Right lung (tissue), 5 donors: Measurements from ENCODE around the gene ITGA5. TPM values are rescaled to one million over a fixed set of nuclear protein-coding genes. Genes with fewer than 3 reads are reported as not detected.

Experiments
- DNase-seq, 2 donors: peaks; one replicate each; pipeline ENCODE4 v3.0.0-alpha.2; 2013
- polyA plus RNA-seq, 5 donors: library from polyadenylated mRNA; unstranded; fragments of 120-200 nt; gene quantifications; one replicate each; pipeline versions ENCODE4 v1.2.1 to v1.2.3, GENCODE V29; 2013; ENCODE audit warnings: inconsistent platforms in 1 of 5, low replicate concordance in 1 of 5; ENCODE audit not compliant: insufficient read length in 5 of 5, insufficient read depth in 1 of 5

Gene ITGA5
- polyA plus RNA-seq, 5 donors, result 58.0 to 62.7 (median 62.3) TPM

- no peak for DNase-seq
These were observed 6.3 kb downstream of the ITGA5 start for GRCh38 chr12:54412786-54413185.

- DNase-seq, result no peak
These were observed 6.7 kb downstream of the ITGA5 start for GRCh38 chr12:54412348-54412747.

- no peak for DNase-seq
These were observed 7.5 kb downstream of the ITGA5 start for GRCh38 chr12:54411391-54412241.

GRCh38 chr12:54409267-54409666 lies 9.8 kb downstream of the ITGA5 start:
- no peak for DNase-seq

GRCh38 chr12:54407183-54407905 lies 11.7 kb downstream of the ITGA5 start:
- DNase-seq, result no peak

- no peak for DNase-seq
These were observed 13.5 kb downstream of the ITGA5 start for GRCh38 chr12:54405573-54405972.

GRCh38 chr12:54405106-54405505 lies 14.0 kb downstream of the ITGA5 start:
- no peak for DNase-seq

- DNase-seq, result no peak
These were observed 14.7 kb downstream of the ITGA5 start for GRCh38 chr12:54404061-54405004.

- no peak for DNase-seq
These were observed 17.9 kb downstream of the ITGA5 start for GRCh38 chr12:54401119-54401518.

GRCh38 chr12:54398995-54399793 lies 19.9 kb downstream of the ITGA5 start:
- DNase-seq, result peak in 1 of 2 donors; percentile 82

- DNase-seq, result no peak
These were observed 20.8 kb downstream of the ITGA5 start for GRCh38 chr12:54398218-54398617.

- DNase-seq, result no peak
These were observed 21.9 kb downstream of the ITGA5 start for GRCh38 chr12:54397157-54397556.

GRCh38 chr12:54395545-54395944 lies 23.5 kb downstream of the ITGA5 start:
- DNase-seq, result no peak

GRCh38 chr12:54394986-54395385 lies 24.1 kb downstream of the ITGA5 start:
- no peak for DNase-seq

- DNase-seq, result no peak
These were observed 24.8 kb downstream of the ITGA5 start for GRCh38 chr12:54394281-54394719.

- no peak for DNase-seq
These were observed 25.3 kb downstream of the ITGA5 start for GRCh38 chr12:54393743-54394142.

GRCh38 chr12:54393207-54393609 lies 25.9 kb downstream of the ITGA5 start:
- no peak for DNase-seq

GRCh38 chr12:54392485-54393206 lies 26.4 kb downstream of the ITGA5 start:
- no peak for DNase-seq

GRCh38 chr12:54390668-54391551 lies 28.2 kb downstream of the ITGA5 start:
- DNase-seq, result no peak
